Measurements from ENCODE around the gene EEF1AKMT4. TPM values are rescaled to one million over a fixed set of nuclear protein-coding genes. Genes with fewer than 3 reads are reported as not detected.

The EEF1AKMT4 gene
- total RNA-seq, 1 donor, result 5.6 TPM

- TF ChIP-seq CTCF (IDR thresholded peaks at IDR 0.05; ENCODE audit: insufficient read depth, low read depth, low read length), result no peak
- no peak within 1 kb of the TSS for H3K4me3 ChIP-seq (ENCODE audit: low read depth, low read length)
- no peak for DNase-seq (ENCODE audit: low read depth)
These were observed 26.8 kb downstream of the EEF1AKMT4 start, which contains the start of gene ECE2 for GRCh38 chr3:184275961-184276910. TSS of gene ECE2 (plus strand) at chr3:184276022. CDS start at chr3:184276154, 132 bp downstream.

GRCh38 chr3:184277366-184277765, 27.9 kb downstream of the EEF1AKMT4 start:
- no peak for TF ChIP-seq CTCF (IDR thresholded peaks at IDR 0.05; ENCODE audit: insufficient read depth, low read depth, low read length)
- H3K4me3 ChIP-seq (ENCODE audit: low read depth, low read length), result no peak overlapping the region
- no peak for DNase-seq (ENCODE audit: low read depth)

GRCh38 chr3:184282941-184283340, 33.5 kb downstream of the EEF1AKMT4 start:
- no peak overlapping the region for H3K4me3 ChIP-seq (ENCODE audit: low read depth, low read length)

GRCh38 chr3:184283681-184284080, 34.2 kb downstream of the EEF1AKMT4 start:
- DNase-seq (ENCODE audit: low read depth), result no peak
- no peak for TF ChIP-seq CTCF (IDR thresholded peaks at IDR 0.05; ENCODE audit: insufficient read depth, low read depth, low read length)
- no peak overlapping the region for H3K4me3 ChIP-seq (ENCODE audit: low read depth, low read length)

More at GRCh38 chr3:184282941-184283340, 33.5 kb downstream of the EEF1AKMT4 start:
- no peak for TF ChIP-seq CTCF (IDR thresholded peaks at IDR 0.05; ENCODE audit: insufficient read depth, low read depth, low read length)
- no peak for DNase-seq (ENCODE audit: low read depth)

- no peak overlapping the region for H3K4me3 ChIP-seq (ENCODE audit: low read depth, low read length)
- peak; percentile 56 for TF ChIP-seq CTCF (IDR thresholded peaks at IDR 0.05; ENCODE audit: insufficient read depth, low read depth, low read length)
- DNase-seq (ENCODE audit: low read depth), result peak; percentile 67
These were observed 35.2 kb downstream of the EEF1AKMT4 start for GRCh38 chr3:184284696-184285095.

GRCh38 chr3:184289426-184289938, 40.0 kb downstream of the EEF1AKMT4 start:
- TF ChIP-seq CTCF (IDR thresholded peaks at IDR 0.05; ENCODE audit: insufficient read depth, low read depth, low read length), result peak; percentile 69
- H3K4me3 ChIP-seq (ENCODE audit: low read depth, low read length), result no peak overlapping the region
- DNase-seq (ENCODE audit: low read depth), result peak; percentile 51
